ENCODE results near the gene SFXN1.
"Not testable (repeated sequence)": the region's sequence is repeated elsewhere in the genome, so short reads cannot be mapped to it uniquely, and the experiment has no call there.

Gene SFXN1

GRCh38 chr5:175493726-175494125 is 15.4 kb downstream of the SFXN1 start:
- Mint-ChIP-seq H3K4me1 (ENCODE audit: low read depth) (peaks cover 40% of the 10 kb centered on the region), H3K27ac (no peak overlapping the region), H3K27me3 (ENCODE audit: low read depth) (no peaks in the 10 kb centered on the region), H3K36me3 (ENCODE audit: low read depth) (peaks cover 61% of the 10 kb centered on the region), H3K4me3 (no peak overlapping the region), H3K9me3 (no peaks in the 10 kb centered on the region)
- DNase-seq (ENCODE audit: low spot score) = no peak

DNA sequence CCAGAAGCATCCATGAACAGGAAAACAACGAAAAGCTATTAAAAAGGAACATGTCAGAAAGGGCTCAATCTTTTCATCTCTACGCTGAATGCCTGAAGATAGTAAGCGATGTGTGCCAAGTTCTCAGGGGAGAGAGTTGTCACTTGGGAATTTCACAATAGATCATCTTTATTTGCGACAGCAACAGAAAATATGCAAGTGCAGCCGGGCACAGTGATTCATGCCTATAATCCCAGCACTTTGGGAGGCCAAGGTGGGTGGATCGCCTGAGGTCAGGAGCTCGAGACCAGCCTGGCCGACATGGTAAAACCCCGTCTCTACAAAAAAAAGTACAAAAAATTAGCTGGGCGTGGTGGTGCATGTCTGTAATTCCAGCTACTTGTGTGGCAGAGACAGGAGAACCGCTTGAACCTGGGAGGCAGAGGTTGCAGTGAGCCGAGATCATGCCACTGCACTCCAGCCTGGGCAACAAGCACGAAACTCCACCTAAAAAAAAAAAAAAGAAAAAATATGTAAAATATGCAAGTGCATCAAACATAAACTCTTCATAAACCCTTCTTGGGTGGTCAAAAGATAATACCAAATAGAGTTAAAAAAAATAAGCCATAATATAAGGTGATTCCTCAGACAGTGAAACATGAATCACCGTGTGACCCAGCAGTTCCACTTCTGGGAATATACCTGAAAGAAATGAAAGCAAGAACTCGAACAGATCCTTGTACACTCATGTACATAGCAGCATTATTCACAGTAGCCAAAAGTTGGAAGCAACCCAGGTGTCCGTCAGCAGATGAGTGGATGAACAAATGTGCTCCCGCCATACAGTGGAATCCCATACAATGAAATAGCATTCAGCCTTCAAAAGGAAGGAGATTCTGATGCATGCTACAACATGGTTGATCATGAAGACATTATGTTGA is 16.2 kb downstream of the SFXN1 start:
- Mint-ChIP-seq H3K9me3 (no peaks in the 10 kb centered on the region), H3K27me3 (ENCODE audit: low read depth) (no peaks in the 10 kb centered on the region), H3K27ac (peak overlapping the region; percentile 15), H3K36me3 (ENCODE audit: low read depth) (peaks cover 63% of the 10 kb centered on the region), H3K4me3 (no peak overlapping the region), H3K4me1 (ENCODE audit: low read depth) (peaks cover 38% of the 10 kb centered on the region)
- DNase-seq (ENCODE audit: low spot score) = no peak

- H3K27me3 Mint-ChIP-seq (ENCODE audit: low read depth) = no peaks in the 10 kb centered on the region
- H3K9me3 Mint-ChIP-seq = no peaks in the 10 kb centered on the region
- no peak for DNase-seq (ENCODE audit: low spot score)
- H3K27ac Mint-ChIP-seq = no peak overlapping the region
- no peak overlapping the region for H3K4me3 Mint-ChIP-seq
- peaks cover 69% of the 10 kb centered on the region for H3K36me3 Mint-ChIP-seq (ENCODE audit: low read depth)
- peaks cover 31% of the 10 kb centered on the region for H3K4me1 Mint-ChIP-seq (ENCODE audit: low read depth)
Measured at GRCh38 chr5:175501759-175502158, 23.4 kb downstream of the SFXN1 start.

DNA sequence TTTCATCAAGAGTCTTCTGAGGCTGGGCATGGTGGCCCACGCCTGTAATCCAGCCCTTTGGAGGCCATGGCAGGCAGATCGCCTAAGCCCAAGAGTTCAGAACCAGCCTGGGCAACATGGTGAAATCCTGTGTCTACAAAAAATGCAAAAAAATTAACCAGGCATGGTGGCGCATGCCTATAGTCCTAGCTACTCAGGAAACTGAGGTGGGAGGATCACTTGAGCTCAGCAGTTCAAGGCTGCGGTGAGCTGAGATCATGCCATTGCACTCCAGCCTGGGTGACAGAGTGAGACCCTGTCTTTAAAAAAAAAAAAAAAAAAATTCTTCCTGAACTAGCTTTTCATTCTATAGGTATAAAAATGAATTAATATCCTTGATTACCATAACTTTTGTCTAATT is 29.3 kb downstream of the SFXN1 start:
- Mint-ChIP-seq H3K4me1 (ENCODE audit: low read depth) (peaks cover 25% of the 10 kb centered on the region), H3K36me3 (ENCODE audit: low read depth) (peaks cover 70% of the 10 kb centered on the region), H3K4me3 (peak overlapping the region; percentile 30), H3K27ac (peak overlapping the region; percentile 88)
- not testable (repeated sequence) for H3K27me3 Mint-ChIP-seq (ENCODE audit: low read depth); H3K9me3 Mint-ChIP-seq
- DNase-seq (ENCODE audit: low spot score) = peak; percentile 47

- Mint-ChIP-seq H3K4me3 (no peak overlapping the region), H3K27ac (peak overlapping the region; percentile 4), H3K4me1 (ENCODE audit: low read depth) (peaks cover 26% of the 10 kb centered on the region), H3K36me3 (ENCODE audit: low read depth) (peaks cover 73% of the 10 kb centered on the region), H3K27me3 (ENCODE audit: low read depth) (no peaks in the 10 kb centered on the region), H3K9me3 (no peaks in the 10 kb centered on the region)
- DNase-seq (ENCODE audit: low spot score) = no peak
Measured at GRCh38 chr5:175508896-175509295, 30.5 kb downstream of the SFXN1 start.

GRCh38 chr5:175513297-175513696 is 34.9 kb downstream of the SFXN1 start:
- H3K36me3 Mint-ChIP-seq (ENCODE audit: low read depth) = peaks cover 82% of the 10 kb centered on the region
- no peaks in the 10 kb centered on the region for H3K27me3 Mint-ChIP-seq (ENCODE audit: low read depth)
- no peak overlapping the region for H3K27ac Mint-ChIP-seq
- H3K4me1 Mint-ChIP-seq (ENCODE audit: low read depth) = peaks cover 27% of the 10 kb centered on the region
- H3K4me3 Mint-ChIP-seq = no peak overlapping the region
- peaks cover 2% of the 10 kb centered on the region for H3K9me3 Mint-ChIP-seq
- no peak for DNase-seq (ENCODE audit: low spot score)

DNA sequence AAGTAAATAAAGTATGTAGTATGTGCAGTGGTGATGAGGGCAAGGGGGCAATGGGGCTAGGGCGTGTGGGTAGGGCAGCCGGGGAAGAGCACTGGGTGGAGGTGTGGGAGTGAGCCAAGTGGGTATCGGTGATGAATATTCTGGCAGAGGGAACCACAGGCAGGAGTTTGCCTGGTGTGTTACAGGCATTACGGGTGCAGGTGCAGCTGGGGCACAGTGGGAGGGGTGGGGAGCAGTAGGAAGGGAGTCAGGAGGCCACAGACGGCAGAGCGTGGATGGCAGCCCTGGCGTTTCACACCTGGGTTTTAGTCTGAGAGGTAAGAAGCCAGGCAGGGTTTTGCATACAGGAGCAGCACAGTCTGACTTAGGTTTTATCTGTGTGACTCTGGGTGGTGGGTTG is 35.4 kb downstream of the SFXN1 start:
- no peak overlapping the region for H3K4me3 Mint-ChIP-seq
- H3K4me1 Mint-ChIP-seq (ENCODE audit: low read depth) = peaks cover 29% of the 10 kb centered on the region
- H3K36me3 Mint-ChIP-seq (ENCODE audit: low read depth) = peaks cover 84% of the 10 kb centered on the region
- H3K27me3 Mint-ChIP-seq (ENCODE audit: low read depth) = no peaks in the 10 kb centered on the region
- H3K9me3 Mint-ChIP-seq = peaks cover 6% of the 10 kb centered on the region
- DNase-seq (ENCODE audit: low spot score) = no peak
- H3K27ac Mint-ChIP-seq = peak overlapping the region; percentile 63

GRCh38 chr5:175516933-175517823 is 38.8 kb downstream of the SFXN1 start:
- H3K36me3 Mint-ChIP-seq (ENCODE audit: low read depth) = peaks cover 85% of the 10 kb centered on the region
- peaks cover 14% of the 10 kb centered on the region for H3K9me3 Mint-ChIP-seq
- peak overlapping the region; percentile 64 for H3K4me3 Mint-ChIP-seq
- peak overlapping the region; percentile 93 for H3K27ac Mint-ChIP-seq
- no peak for DNase-seq (ENCODE audit: low spot score)
- no peaks in the 10 kb centered on the region for H3K27me3 Mint-ChIP-seq (ENCODE audit: low read depth)
- peaks cover 50% of the 10 kb centered on the region for H3K4me1 Mint-ChIP-seq (ENCODE audit: low read depth)

DNA sequence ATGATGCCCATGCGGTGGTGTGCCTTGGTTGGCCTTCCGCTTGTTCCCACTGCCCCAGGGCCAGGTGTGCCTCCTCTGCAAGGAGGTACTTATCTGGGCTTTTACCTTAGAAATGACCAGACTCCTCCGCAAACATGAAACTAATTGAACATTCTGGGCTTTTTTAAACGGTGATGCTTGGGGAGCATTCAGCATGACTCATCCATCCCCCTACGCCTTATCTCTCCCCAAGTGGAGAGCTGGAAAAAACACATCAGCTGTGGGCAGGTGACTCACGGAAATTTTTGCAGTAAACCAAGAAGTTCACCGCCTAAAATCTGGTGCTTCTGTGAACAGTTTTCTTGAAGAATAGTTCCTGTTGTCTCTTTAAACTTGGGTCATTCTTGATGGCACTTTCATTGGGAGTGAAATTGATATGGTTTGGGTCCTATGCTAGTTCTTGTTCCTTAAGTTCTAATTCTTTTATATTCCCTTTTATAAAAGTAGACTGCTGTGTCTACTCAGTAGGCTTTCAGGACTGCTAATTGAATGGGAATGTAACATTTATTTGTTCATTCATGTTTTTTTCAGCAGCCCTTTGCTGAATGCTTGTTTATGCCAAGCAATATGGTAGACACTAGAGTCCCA is 39.6 kb downstream of the SFXN1 start:
- Mint-ChIP-seq H3K27me3 (ENCODE audit: low read depth) (no peaks in the 10 kb centered on the region), H3K4me3 (peak overlapping the region; percentile 64), H3K27ac (peak overlapping the region; percentile 93), H3K4me1 (ENCODE audit: low read depth) (peaks cover 57% of the 10 kb centered on the region), H3K9me3 (peaks cover 14% of the 10 kb centered on the region), H3K36me3 (ENCODE audit: low read depth) (peaks cover 84% of the 10 kb centered on the region)
- DNase-seq (ENCODE audit: low spot score) = peak; percentile 89

- peak overlapping the region; percentile 93 for H3K27ac Mint-ChIP-seq
- H3K4me1 Mint-ChIP-seq (ENCODE audit: low read depth) = peaks cover 62% of the 10 kb centered on the region
- H3K9me3 Mint-ChIP-seq = peaks cover 14% of the 10 kb centered on the region
- no peaks in the 10 kb centered on the region for H3K27me3 Mint-ChIP-seq (ENCODE audit: low read depth)
- no peak for DNase-seq (ENCODE audit: low spot score)
- peaks cover 81% of the 10 kb centered on the region for H3K36me3 Mint-ChIP-seq (ENCODE audit: low read depth)
- H3K4me3 Mint-ChIP-seq = peak overlapping the region; percentile 18
Measured at GRCh38 chr5:175519006-175519405, 40.6 kb downstream of the SFXN1 start.

DNA sequence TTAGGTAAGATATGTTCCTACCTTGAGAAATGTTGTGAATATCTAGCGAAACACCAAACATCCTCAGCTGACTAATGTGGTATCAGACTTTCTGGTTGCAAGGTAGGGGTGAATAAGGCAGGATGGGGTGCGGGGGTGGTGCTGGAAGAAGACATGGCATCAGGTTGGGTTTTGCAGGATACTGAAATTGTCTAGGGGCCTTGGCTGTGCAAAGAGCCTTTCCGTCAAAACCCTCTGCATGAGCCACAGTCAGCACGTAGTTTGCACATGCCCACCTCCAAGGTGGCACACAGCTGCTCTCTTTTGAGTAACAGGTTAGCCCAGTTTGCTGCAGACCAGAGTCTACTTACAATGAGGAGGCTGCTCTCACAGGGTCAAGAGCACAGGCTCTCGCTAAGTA is 42.0 kb downstream of the SFXN1 start:
- Mint-ChIP-seq H3K9me3 (peaks cover 14% of the 10 kb centered on the region), H3K27ac (peak overlapping the region; percentile 88), H3K27me3 (ENCODE audit: low read depth) (no peaks in the 10 kb centered on the region), H3K4me3 (peak overlapping the region; percentile 57), H3K36me3 (ENCODE audit: low read depth) (peaks cover 82% of the 10 kb centered on the region), H3K4me1 (ENCODE audit: low read depth) (peaks cover 75% of the 10 kb centered on the region)
- peak; percentile 53 for DNase-seq (ENCODE audit: low spot score)

GRCh38 chr5:175520873-175521272 is 42.5 kb downstream of the SFXN1 start:
- H3K27me3 Mint-ChIP-seq (ENCODE audit: low read depth) = no peaks in the 10 kb centered on the region
- peak overlapping the region; percentile 88 for H3K27ac Mint-ChIP-seq
- H3K36me3 Mint-ChIP-seq (ENCODE audit: low read depth) = peaks cover 78% of the 10 kb centered on the region
- peaks cover 14% of the 10 kb centered on the region for H3K9me3 Mint-ChIP-seq
- DNase-seq (ENCODE audit: low spot score) = no peak
- peak overlapping the region; percentile 57 for H3K4me3 Mint-ChIP-seq
- H3K4me1 Mint-ChIP-seq (ENCODE audit: low read depth) = peaks cover 75% of the 10 kb centered on the region

- H3K27me3 Mint-ChIP-seq (ENCODE audit: low read depth) = no peaks in the 10 kb centered on the region
- peaks cover 14% of the 10 kb centered on the region for H3K9me3 Mint-ChIP-seq
- peak; percentile 68 for DNase-seq (ENCODE audit: low spot score)
- peaks cover 78% of the 10 kb centered on the region for H3K36me3 Mint-ChIP-seq (ENCODE audit: low read depth)
- peak overlapping the region; percentile 88 for H3K27ac Mint-ChIP-seq
- peaks cover 75% of the 10 kb centered on the region for H3K4me1 Mint-ChIP-seq (ENCODE audit: low read depth)
- peak overlapping the region; percentile 57 for H3K4me3 Mint-ChIP-seq
Measured at GRCh38 chr5:175521313-175521833, 43.0 kb downstream of the SFXN1 start.

Data from T-helper 2 cell treated with Interferon-gamma antibody and Interleukin-4, amounts not matched to agents 5 μg/mL and 100 μg/mL, for 36 hours (primary cell).